Naive B cell (primary cell): ENCODE measurements around the gene LMOD1. TPM values are rescaled to one million over a fixed set of nuclear protein-coding genes. Genes with fewer than 3 reads are reported as not detected.
"Not testable (repeated sequence)": the region's sequence is repeated elsewhere in the genome, so short reads cannot be mapped to it uniquely, and the experiment has no call there.

ENCODE experiments used
- ATAC-seq, 2 donors: fragments of 150-1000 bp; cut with Tn5 transposase; 2 replicates each; pipeline ENCODE4 v1.10.0; 2021; ENCODE audit warnings: low read depth in 2 of 2, mild to moderate bottlenecking in 2 of 2, moderate library complexity in 2 of 2
- DNase-seq: peaks from one replicate; pipeline ENCODE4 v3.0.0; 2022
- H3K27ac Mint-ChIP-seq, 6 donors: one replicate each; pipeline ENCODE4 v1.8.0; 2020 to 2022; ENCODE audit warnings: mild to moderate bottlenecking in 6 of 6, mixed read lengths in 6 of 6, moderate library complexity in 5 of 6, inconsistent platforms in 2 of 6
- H3K27me3 Mint-ChIP-seq, 3 donors: one replicate each; pipeline ENCODE4 v1.8.0; 2021 to 2022; ENCODE audit warnings: mixed read lengths in 3 of 3, mild to moderate bottlenecking in 1 of 3
- H3K36me3 Mint-ChIP-seq, 2 donors: one replicate each; pipeline ENCODE4 v1.8.0; 2020 to 2022; ENCODE audit warnings: mixed read lengths in 2 of 2, inconsistent platforms in 1 of 2, mild to moderate bottlenecking in 1 of 2
- H3K4me1 Mint-ChIP-seq, 3 donors: one replicate each; pipeline ENCODE4 v1.8.0; 2020 to 2022; ENCODE audit warnings: mixed read lengths in 3 of 3, inconsistent platforms in 1 of 3, mild to moderate bottlenecking in 1 of 3, moderate library complexity in 1 of 3
- H3K4me3 Mint-ChIP-seq, 8 donors: one replicate each; pipeline ENCODE4 v1.8.0; 2020 to 2022; ENCODE audit warnings: mild to moderate bottlenecking in 8 of 8, mixed read lengths in 8 of 8, moderate library complexity in 8 of 8, inconsistent platforms in 2 of 8
- H3K9me3 Mint-ChIP-seq, 7 donors: one replicate each; pipeline ENCODE4 v1.8.0; 2020 to 2022; ENCODE audit warnings: mixed read lengths in 7 of 7, mild to moderate bottlenecking in 5 of 7, inconsistent platforms in 2 of 7, moderate library complexity in 1 of 7
- polyA plus RNA-seq, 6 donors: library from polyadenylated mRNA; unstranded; fragments of 300-500 nt; fragmentation: Illumina TruSeq; gene quantifications; one replicate each; pipeline ENCODE4 v1.2.3, GENCODE V29; 2021; ENCODE audit warnings: low read depth in 6 of 6

The LMOD1 gene
- polyA plus RNA-seq, 6 donors from 2014 or later = not detected

GRCh38 chr1:201942129-201942495, 4.2 kb downstream of the LMOD1 start:
- no peak for ATAC-seq
- peaks cover 9 to 20% (median 16%) of the 10 kb centered on the region in 3 donors for H3K4me1 Mint-ChIP-seq
- no peak overlapping the region for H3K27ac Mint-ChIP-seq
- H3K9me3 Mint-ChIP-seq = peaks cover 0 to 1% (median 0%) of the 10 kb centered on the region in 7 donors
- H3K27me3 Mint-ChIP-seq = peaks cover 50 to 75% (median 62%) of the 10 kb centered on the region in 3 donors
- DNase-seq = no peak
- no peak overlapping the region for H3K4me3 Mint-ChIP-seq
- H3K36me3 Mint-ChIP-seq = no peaks in the 10 kb centered on the region

- H3K36me3 Mint-ChIP-seq = no peaks in the 10 kb centered on the region
- ATAC-seq (no peak), DNase-seq (no peak)
- peaks cover 0 to 1% (median 0%) of the 10 kb centered on the region in 7 donors for H3K9me3 Mint-ChIP-seq
- H3K27me3 Mint-ChIP-seq = peaks cover 48 to 75% (median 58%) of the 10 kb centered on the region in 3 donors
- H3K27ac Mint-ChIP-seq = peak overlapping the region in 2 of 6 donors; percentile 38 to 43
- H3K4me1 Mint-ChIP-seq = peaks cover 9 to 14% (median 11%) of the 10 kb centered on the region in 3 donors
- no peak overlapping the region for H3K4me3 Mint-ChIP-seq
Measured at GRCh38 chr1:201941420-201942128, 4.8 kb downstream of the LMOD1 start.

- not testable (repeated sequence) for H3K36me3 Mint-ChIP-seq, ATAC-seq, H3K4me3 Mint-ChIP-seq, DNase-seq, H3K4me1 Mint-ChIP-seq, H3K27ac Mint-ChIP-seq, H3K9me3 Mint-ChIP-seq
- H3K27me3 Mint-ChIP-seq = peaks cover 43 to 71% (median 52%) of the 10 kb centered on the region in 3 donors
Measured at GRCh38 chr1:201940316-201940715, 6.0 kb downstream of the LMOD1 start.

GRCh38 chr1:201939574-201939973, 6.8 kb downstream of the LMOD1 start:
- H3K36me3 Mint-ChIP-seq = no peaks in the 10 kb centered on the region
- no peak overlapping the region for H3K4me3 Mint-ChIP-seq
- H3K27ac Mint-ChIP-seq = peak overlapping the region in 1 of 6 donors; percentile 29
- H3K27me3 Mint-ChIP-seq = peaks cover 41 to 69% (median 51%) of the 10 kb centered on the region in 3 donors
- H3K9me3 Mint-ChIP-seq = no peaks in the 10 kb centered on the region
- DNase-seq (no peak), ATAC-seq (no peak)
- H3K4me1 Mint-ChIP-seq = no peaks in the 10 kb centered on the region

GRCh38 chr1:201939148-201939547, 7.2 kb downstream of the LMOD1 start:
- H3K4me3 Mint-ChIP-seq = no peak overlapping the region

GRCh38 chr1:201938440-201939035, 7.8 kb downstream of the LMOD1 start:
- DNase-seq (no peak), ATAC-seq (no peak)
- Mint-ChIP-seq H3K4me1 (no peaks in the 10 kb centered on the region), H3K27me3 (peaks cover 43 to 65% (median 46%) of the 10 kb centered on the region in 3 donors), H3K36me3 (no peaks in the 10 kb centered on the region), H3K9me3 (no peaks in the 10 kb centered on the region), H3K27ac (no peak overlapping the region), H3K4me3 (peak overlapping the region in 1 of 8 donors; percentile 9)

More at GRCh38 chr1:201939148-201939547, 7.2 kb downstream of the LMOD1 start:
- no peaks in the 10 kb centered on the region for H3K36me3 Mint-ChIP-seq
- H3K4me1 Mint-ChIP-seq = no peaks in the 10 kb centered on the region
- H3K27me3 Mint-ChIP-seq = peaks cover 45 to 69% (median 51%) of the 10 kb centered on the region in 3 donors
- DNase-seq (no peak), ATAC-seq (no peak)
- H3K27ac Mint-ChIP-seq = no peak overlapping the region
- no peaks in the 10 kb centered on the region for H3K9me3 Mint-ChIP-seq

GRCh38 chr1:201937624-201938213, 8.6 kb downstream of the LMOD1 start:
- Mint-ChIP-seq H3K9me3 (no peaks in the 10 kb centered on the region), H3K27me3 (peaks cover 38 to 59% (median 39%) of the 10 kb centered on the region in 3 donors), H3K27ac (no peak overlapping the region), H3K4me3 (no peak overlapping the region), H3K4me1 (no peaks in the 10 kb centered on the region), H3K36me3 (no peaks in the 10 kb centered on the region)
- DNase-seq (no peak), ATAC-seq (no peak)

- peaks cover 27 to 34% (median 27%) of the 10 kb centered on the region in 3 donors for H3K27me3 Mint-ChIP-seq
- no peak overlapping the region for H3K27ac Mint-ChIP-seq
- no peak for ATAC-seq
Measured at GRCh38 chr1:201933840-201934430, 12.4 kb downstream of the LMOD1 start.

GRCh38 chr1:201930803-201931202, 15.5 kb downstream of the LMOD1 start:
- no peaks in the 10 kb centered on the region for H3K9me3 Mint-ChIP-seq
- H3K4me1 Mint-ChIP-seq = no peaks in the 10 kb centered on the region
- no peaks in the 10 kb centered on the region for H3K36me3 Mint-ChIP-seq
- ATAC-seq = no peak
- H3K27me3 Mint-ChIP-seq = peaks cover 13 to 18% (median 15%) of the 10 kb centered on the region in 3 donors
- no peak for DNase-seq
- no peak overlapping the region for H3K4me3 Mint-ChIP-seq
- H3K27ac Mint-ChIP-seq = no peak overlapping the region

More at GRCh38 chr1:201933840-201934430, 12.4 kb downstream of the LMOD1 start:
- Mint-ChIP-seq H3K36me3 (no peaks in the 10 kb centered on the region), H3K4me3 (no peak overlapping the region), H3K9me3 (no peaks in the 10 kb centered on the region), H3K4me1 (no peaks in the 10 kb centered on the region)
- no peak for DNase-seq

GRCh38 chr1:201930137-201930536, 16.2 kb downstream of the LMOD1 start:
- ATAC-seq (no peak), DNase-seq (no peak)
- Mint-ChIP-seq H3K27ac (no peak overlapping the region), H3K4me1 (no peaks in the 10 kb centered on the region), H3K36me3 (no peaks in the 10 kb centered on the region), H3K27me3 (peaks cover 15 to 21% (median 16%) of the 10 kb centered on the region in 3 donors), H3K4me3 (no peak overlapping the region), H3K9me3 (no peaks in the 10 kb centered on the region)

- DNase-seq (no peak), ATAC-seq (no peak)
- Mint-ChIP-seq H3K4me1 (no peaks in the 10 kb centered on the region), H3K4me3 (no peak overlapping the region), H3K27ac (no peak overlapping the region), H3K9me3 (no peaks in the 10 kb centered on the region), H3K36me3 (no peaks in the 10 kb centered on the region), H3K27me3 (peaks cover 4 to 21% (median 19%) of the 10 kb centered on the region in 3 donors)
Measured at GRCh38 chr1:201928266-201928665, 18.1 kb downstream of the LMOD1 start.

- Mint-ChIP-seq H3K9me3 (no peaks in the 10 kb centered on the region), H3K27me3 (peaks cover 4 to 36% (median 32%) of the 10 kb centered on the region in 3 donors), H3K27ac (no peak overlapping the region), H3K4me3 (no peak overlapping the region), H3K4me1 (no peaks in the 10 kb centered on the region), H3K36me3 (no peaks in the 10 kb centered on the region)
- DNase-seq = no peak
- ATAC-seq = no peak
Measured at GRCh38 chr1:201925981-201926645, 20.2 kb downstream of the LMOD1 start.

- no peak overlapping the region for H3K4me3 Mint-ChIP-seq
Measured at GRCh38 chr1:201925301-201925567, 21.1 kb downstream of the LMOD1 start.

More at GRCh38 chr1:201925301-201925567, 21.1 kb downstream of the LMOD1 start:
- peaks cover 0 to 2% (median 0%) of the 10 kb centered on the region in 7 donors for H3K9me3 Mint-ChIP-seq
- H3K27ac Mint-ChIP-seq = no peak overlapping the region
- H3K27me3 Mint-ChIP-seq = peaks cover 9 to 44% (median 40%) of the 10 kb centered on the region in 3 donors
- no peaks in the 10 kb centered on the region for H3K4me1 Mint-ChIP-seq
- no peaks in the 10 kb centered on the region for H3K36me3 Mint-ChIP-seq
- no peak for DNase-seq
- ATAC-seq = no peak
